RWPE2 (cell line): Measurements from ENCODE around the gene COL16A1.
A peak's percentile ranks its signal among the peaks of the same experiment; 100 is the strongest.
"Not testable (repeated sequence)": the region's sequence is repeated elsewhere in the genome, so short reads cannot be mapped to it uniquely, and the experiment has no call there.

Experiments
- ATAC-seq: fragments of 200-7000 bp; cut with Tn5 transposase; 3 replicates; pipeline ENCODE4 v1.9.1; 2021; ENCODE audit warnings: low read depth
- DNase-seq: peaks from one replicate; pipeline ENCODE4 v3.0.0-alpha.2; 2020; ENCODE audit warnings: low spot score
- H3K27ac ChIP-seq: fragments of 450-650 bp; 2 replicates; pipeline ENCODE4 v1.5.1; 2017; ENCODE audit warnings: mild to moderate bottlenecking; ENCODE audit not compliant: poor library complexity, severe bottlenecking
- H3K27me3 ChIP-seq: fragments of 250-450 bp; sonication (Bioruptor Pico); 2 replicates; pipeline ENCODE4 v1.5.1; 2021; ENCODE audit warnings: mild to moderate bottlenecking, moderate library complexity; ENCODE audit not compliant: insufficient read depth, poor library complexity, severe bottlenecking
- H3K36me3 ChIP-seq: fragments of 250-450 bp; sonication (Bioruptor Pico); 2 replicates; pipeline ENCODE4 v1.5.1; 2020; ENCODE audit warnings: low read depth, mild to moderate bottlenecking, moderate library complexity
- H3K4me1 ChIP-seq: fragments of 250-450 bp; sonication (Bioruptor Pico); 2 replicates; pipeline ENCODE4 v1.5.1; 2021; ENCODE audit warnings: mild to moderate bottlenecking, moderate library complexity; ENCODE audit not compliant: insufficient read depth, poor library complexity, severe bottlenecking
- H3K4me3 ChIP-seq: fragments of 250-450 bp; sonication (Bioruptor Pico); 2 replicates; pipeline ENCODE4 v1.5.1; 2021; ENCODE audit warnings: mild to moderate bottlenecking, moderate library complexity; ENCODE audit not compliant: severe bottlenecking
- H3K9me3 ChIP-seq: fragments of 250-450 bp; sonication (Bioruptor Pico); 2 replicates; pipeline ENCODE4 v1.5.1; 2021; ENCODE audit warnings: mild to moderate bottlenecking, moderate library complexity; ENCODE audit not compliant: severe bottlenecking
- CTCF ChIP-seq: fragments of 450-650 bp; IDR thresholded peaks from one replicate; pipeline ENCODE4 v1.5.1; 2017; ENCODE audit warnings: mild to moderate bottlenecking, moderate library complexity; ENCODE audit not compliant: poor library complexity, severe bottlenecking

The COL16A1 gene

GRCh38 chr1:31707711-31708110 is 3.9 kb upstream of the COL16A1 start:
- peaks cover 30% of the 10 kb centered on the region for H3K4me1 ChIP-seq
- DNase-seq (no peak), ATAC-seq (no peak)
- no peaks in the 10 kb centered on the region for H3K9me3 ChIP-seq
- no peaks in the 10 kb centered on the region for H3K27me3 ChIP-seq
- H3K27ac ChIP-seq = peak overlapping the region; percentile 3
- peak; percentile 28 for TF ChIP-seq CTCF
- H3K4me3 ChIP-seq = no peak overlapping the region
- H3K36me3 ChIP-seq = no peaks in the 10 kb centered on the region

- not testable (repeated sequence) for H3K9me3 ChIP-seq, H3K27me3 ChIP-seq, DNase-seq, H3K4me3 ChIP-seq, ATAC-seq, H3K36me3 ChIP-seq
- Histone ChIP-seq H3K4me1 (peaks cover 30% of the 10 kb centered on the region), H3K27ac (peak overlapping the region; percentile 3)
These were observed 3.3 kb upstream of the COL16A1 start for GRCh38 chr1:31707059-31707600.

GRCh38 chr1:31706384-31707058 is 2.7 kb upstream of the COL16A1 start:
- no peak for ATAC-seq
- H3K9me3 ChIP-seq = no peaks in the 10 kb centered on the region
- peaks cover 35% of the 10 kb centered on the region for H3K4me1 ChIP-seq
- H3K4me3 ChIP-seq = no peak overlapping the region
- no peak for TF ChIP-seq CTCF
- no peak overlapping the region for H3K27ac ChIP-seq
- DNase-seq = no peak
- no peaks in the 10 kb centered on the region for H3K36me3 ChIP-seq
- H3K27me3 ChIP-seq = no peaks in the 10 kb centered on the region

- H3K4me1 ChIP-seq = peaks cover 47% of the 10 kb centered on the region
- H3K9me3 ChIP-seq = no peaks in the 10 kb centered on the region
- TF ChIP-seq CTCF = peak; percentile 70
- peak; percentile 19; the same call in 2 of the 3 replicates for ATAC-seq
- H3K27ac ChIP-seq = peak overlapping the region; percentile 93
- peaks cover 5% of the 10 kb centered on the region for H3K36me3 ChIP-seq
- H3K27me3 ChIP-seq = no peaks in the 10 kb centered on the region
- no peak for DNase-seq
- no peak overlapping the region for H3K4me3 ChIP-seq
These were observed 1.5 kb upstream of the COL16A1 start for GRCh38 chr1:31705080-31705866.

- Histone ChIP-seq H3K27me3 (no peaks in the 10 kb centered on the region), H3K9me3 (no peaks in the 10 kb centered on the region), H3K36me3 (peaks cover 13% of the 10 kb centered on the region), H3K4me1 (peaks cover 51% of the 10 kb centered on the region), H3K27ac (peak overlapping the region; percentile 93), H3K4me3 (peak overlapping the region; percentile 66)
- ATAC-seq (no peak), DNase-seq (no peak)
- no peak for TF ChIP-seq CTCF
These were observed 658 bp upstream of the COL16A1 start for GRCh38 chr1:31704271-31705079.
